C4-2B (cell line): ENCODE data around the gene CHST11.

Experiments used
- H3K27ac ChIP-seq: fragments of 450-650 bp; 2 replicates; pipeline ENCODE4 v1.5.1; 2017
- CTCF ChIP-seq: fragments of 450-650 bp; conservative IDR thresholded peaks from 2 replicates; pipeline ENCODE4 v1.5.1; 2017; ENCODE audit warnings: mild to moderate bottlenecking
- ZFX ChIP-seq: fragments of 450-650 bp; IDR thresholded peaks from 2 replicates; pipeline ENCODE4 v1.6.1; 2017

The CHST11 gene

GRCh38 chr12:104695453-104696148 lies 238.9 kb downstream of the CHST11 start:
- no peak overlapping the region for H3K27ac ChIP-seq
- TF ChIP-seq CTCF (no peak), ZFX (no peak)

- TF ChIP-seq ZFX: no peak
- TF ChIP-seq CTCF: no peak
- no peak overlapping the region for H3K27ac ChIP-seq
Observed at GRCh38 chr12:104697186-104697585, 240.4 kb downstream of the CHST11 start.

- H3K27ac ChIP-seq: no peak overlapping the region
- no peak for TF ChIP-seq CTCF
- TF ChIP-seq ZFX: no peak
Observed at GRCh38 chr12:104698871-104699270, 242.1 kb downstream of the CHST11 start.

GRCh38 chr12:104699489-104700190 lies 242.9 kb downstream of the CHST11 start:
- H3K27ac ChIP-seq: no peak overlapping the region
- TF ChIP-seq CTCF: no peak

GRCh38 chr12:104700324-104700723 lies 243.6 kb downstream of the CHST11 start:
- TF ChIP-seq CTCF (no peak), ZFX (no peak)

GRCh38 chr12:104701301-104701700 lies 244.6 kb downstream of the CHST11 start:
- no peak overlapping the region for H3K27ac ChIP-seq
- TF ChIP-seq ZFX: no peak
- TF ChIP-seq CTCF: no peak

More at GRCh38 chr12:104700324-104700723, 243.6 kb downstream of the CHST11 start:
- no peak overlapping the region for H3K27ac ChIP-seq

GRCh38 chr12:104701756-104702155 lies 245.0 kb downstream of the CHST11 start:
- H3K27ac ChIP-seq: no peak overlapping the region
- no peak for TF ChIP-seq CTCF
